A673 (cell line): ENCODE results near the gene IGFL3. TPM values are rescaled to one million over a fixed set of nuclear protein-coding genes. Genes with fewer than 3 reads are reported as not detected.

Experiments
- BruUV-seq: library from RNA; stranded (reverse); fragments of 400-500 nt; replicated peaks from 2 replicates; lab custom pipeline; 2021; lab: Mats Ljungman, UMichigan
- CTCF ChIA-PET: fragments of 300-600 bp; sonication (Branson Sonifier 250); formaldehyde crosslinking; loops from one replicate; lab custom pipeline; 2022; ENCODE audit warnings: antibody characterized with exemption; lab: Charles Lee
- POLR2A ChIA-PET: fragments of 300-600 bp; sonication (Branson Sonifier 250); formaldehyde crosslinking; loops from one replicate; lab custom pipeline; 2022; ENCODE audit warnings: antibody characterized with exemption; ENCODE audit not compliant: low non-redundant PET; lab: Charles Lee
- DNase-seq: peaks from one replicate; pipeline ENCODE4 v3.0.0-alpha.2; 2015; ENCODE audit warnings: low spot score
- H3K27ac ChIP-seq: fragments of 200-600 bp; sonication (generic); 2 replicates; pipeline ENCODE4 v1.5.1; 2016; ENCODE audit warnings: mixed run types, low read depth, mild to moderate bottlenecking, mixed read lengths, antibody characterized with exemption, low read length; ENCODE audit not compliant: poor library complexity, severe bottlenecking
- H3K27me3 ChIP-seq: fragments of 200-600 bp; sonication (generic); replicated peaks from 2 replicates; pipeline ENCODE4 v1.6.1; 2017; ENCODE audit warnings: mixed run types, low read depth, mild to moderate bottlenecking, mixed read lengths, antibody characterized with exemption, low read length; ENCODE audit not compliant: insufficient read depth, poor library complexity
- H3K36me3 ChIP-seq: fragments of 200-600 bp; sonication (generic); 2 replicates; pipeline ENCODE4 v1.6.1; 2016; ENCODE audit warnings: mixed run types, mild to moderate bottlenecking, mixed read lengths, antibody characterized with exemption, low read length; ENCODE audit not compliant: insufficient read depth, poor library complexity, severe bottlenecking
- H3K4me1 ChIP-seq: fragments of 200-600 bp; sonication (generic); 2 replicates; pipeline ENCODE4 v1.6.1; 2017; ENCODE audit warnings: mixed run types, mild to moderate bottlenecking, mixed read lengths, antibody characterized with exemption, low read length; ENCODE audit not compliant: insufficient read depth, poor library complexity, severe bottlenecking
- H3K4me3 ChIP-seq: fragments of 200-600 bp; sonication (generic); 2 replicates; pipeline ENCODE4 v1.5.1; 2016; ENCODE audit warnings: low read depth, mixed run types, mild to moderate bottlenecking, mixed read lengths, low read length; ENCODE audit not compliant: poor library complexity, severe bottlenecking
- H3K9me3 ChIP-seq: fragments of 200-600 bp; sonication (generic); 2 replicates; pipeline ENCODE4 v1.6.1; 2016; ENCODE audit warnings: mixed run types, low read depth, mild to moderate bottlenecking, mixed read lengths, antibody characterized with exemption, low read length; ENCODE audit not compliant: poor library complexity, severe bottlenecking
- CTCF ChIP-seq: fragments of 300-800, 200-600 bp; sonication (generic); conservative IDR thresholded peaks from 2 replicates; pipeline ENCODE4 v1.5.1; 2017; ENCODE audit warnings: low read depth, mild to moderate bottlenecking, antibody characterized with exemption, low read length, moderate library complexity, mixed read lengths
- EZH2 ChIP-seq: fragments of 200-600 bp; sonication (generic); IDR thresholded peaks from 2 replicates; pipeline ENCODE4 v1.6.1; 2017; ENCODE audit warnings: borderline replicate concordance, low read depth, mild to moderate bottlenecking, mixed read lengths, antibody characterized with exemption, low read length; ENCODE audit not compliant: poor library complexity, severe bottlenecking
- intact Hi-C: fragments of 100-400 bp; cut with micrococcal nuclease; formaldehyde crosslinking; loops from one replicate; pipeline ENCODE4 v1.10.0; 2022; ENCODE audit not compliant: unreplicated experiment
- total RNA-seq: library from RNA; stranded (reverse); gene quantifications from 2 replicates; pipeline ENCODE4 v1.2.3, GENCODE V29; 2021

IGFL3 gene
- total RNA-seq, 1 experiment from 2014 or later: not detected

GRCh38 chr19:46112527-46112926 is 12.0 kb downstream of the IGFL3 start:
- Histone ChIP-seq H3K4me1 (no peaks in the 10 kb centered on the region), H3K36me3 (no peaks in the 10 kb centered on the region), H3K4me3 (no peak overlapping the region), H3K27me3 (peaks cover 3% of the 10 kb centered on the region), H3K27ac (no peak overlapping the region), H3K9me3 (no peaks in the 10 kb centered on the region)
- CTCF ChIA-PET: no interaction called here
- intact Hi-C loops: no loop called here
- POLR2A ChIA-PET: no interaction called here
- TF ChIP-seq CTCF (no peak), EZH2 (no peak)
- no TSS peak for BruUV-seq
- DNase-seq: no peak

GRCh38 chr19:46111376-46111775 is 13.1 kb downstream of the IGFL3 start:
- H3K4me1 ChIP-seq: no peaks in the 10 kb centered on the region
- no peaks in the 10 kb centered on the region for H3K9me3 ChIP-seq
- POLR2A ChIA-PET: no interaction called here
- no peak overlapping the region for H3K4me3 ChIP-seq
- H3K27me3 ChIP-seq: peaks cover 3% of the 10 kb centered on the region
- CTCF ChIA-PET: no interaction called here
- no peak for TF ChIP-seq EZH2
- no peak for TF ChIP-seq CTCF
- no TSS peak for BruUV-seq
- no peak overlapping the region for H3K27ac ChIP-seq
- intact Hi-C loops: no loop called here
- no peak for DNase-seq
- H3K36me3 ChIP-seq: no peaks in the 10 kb centered on the region

DNA sequence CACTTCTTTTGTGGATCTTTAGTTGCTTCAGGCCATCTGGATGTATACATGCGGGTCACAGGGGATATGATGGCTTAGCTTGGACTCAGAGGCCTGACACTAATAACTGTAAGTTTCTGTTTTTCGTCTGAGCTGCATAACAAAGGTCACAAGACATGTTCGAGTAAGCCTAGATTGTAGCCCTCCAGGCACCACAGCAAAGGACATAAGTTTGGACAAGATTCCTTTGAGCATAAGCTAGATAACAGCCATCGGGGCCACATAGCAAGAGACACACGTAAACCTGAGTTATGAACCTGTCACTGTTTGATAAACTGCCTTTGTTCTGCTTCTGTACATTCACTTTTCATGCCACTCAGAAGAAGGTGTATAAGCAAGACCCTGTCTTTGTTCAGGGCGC is 14.6 kb downstream of the IGFL3 start:
- Histone ChIP-seq H3K4me1 (no peaks in the 10 kb centered on the region), H3K9me3 (no peaks in the 10 kb centered on the region), H3K27me3 (peaks cover 3% of the 10 kb centered on the region), H3K27ac (no peak overlapping the region), H3K36me3 (no peaks in the 10 kb centered on the region), H3K4me3 (no peak overlapping the region)
- intact Hi-C loops: no loop called here
- DNase-seq: no peak
- TF ChIP-seq CTCF: no peak
- TF ChIP-seq EZH2: no peak
- ChIA-PET POLR2A (no interaction called here), CTCF (no interaction called here)
- no TSS peak for BruUV-seq
